D341Med (cell line): Measurements from ENCODE around the gene APOM.

Experiments
- DNase-seq: peaks from one replicate; pipeline ENCODE4 v3.0.0; 2012; ENCODE audit warnings: low spot score

APOM gene

DNA sequence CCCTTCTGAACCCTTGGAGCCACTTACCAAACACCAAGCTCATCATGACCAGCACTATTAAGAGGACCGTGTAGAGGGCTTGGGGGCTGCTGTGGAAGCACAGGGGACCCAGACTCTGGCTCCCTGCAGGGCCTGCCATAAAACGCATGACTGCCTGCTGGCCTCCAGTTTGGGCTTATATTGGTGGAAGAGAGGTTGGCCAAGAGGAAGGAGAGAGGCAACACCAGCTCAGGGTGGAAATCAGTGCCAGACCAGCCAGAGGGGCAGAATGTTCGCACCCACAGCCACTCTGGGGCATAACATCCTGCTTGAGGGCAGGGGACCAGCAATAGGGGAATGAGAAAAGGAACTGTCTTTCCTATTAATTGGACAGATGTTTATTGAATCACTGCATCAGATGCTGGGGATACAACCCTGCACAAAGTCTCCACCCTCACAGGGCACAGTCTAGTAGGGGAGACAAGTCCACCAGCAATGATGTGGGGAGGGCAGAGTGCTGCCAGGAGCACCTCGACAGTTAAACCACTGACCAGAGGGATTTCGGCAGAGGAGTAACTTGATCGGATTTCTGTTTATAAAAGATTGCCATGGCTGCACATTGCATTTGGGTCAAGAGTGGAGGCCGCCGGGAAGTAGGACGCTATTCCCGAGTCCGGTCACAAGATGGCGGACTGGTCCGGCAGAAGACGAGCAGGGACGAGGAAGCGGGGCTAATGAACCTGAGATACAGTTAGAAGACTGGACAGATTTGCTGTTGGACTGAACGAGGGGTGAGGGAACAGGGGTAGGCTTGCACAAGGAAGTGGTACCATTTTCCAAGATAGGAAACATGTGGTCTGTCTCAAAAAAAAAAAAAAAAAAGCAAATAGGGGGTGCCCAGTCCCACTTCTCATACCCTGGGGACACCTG lies 24.8 kb downstream of the APOM start, which contains the start of gene LY6G5C:
Gene LY6G5C (minus strand): TSS at position 842 of the 909 bp plus-strand sequence. CDS start 694 bp downstream, at position 148.
- DNase-seq = peak; percentile 83

- peak; percentile 46 for DNase-seq
These were observed 25.5 kb downstream of the APOM start for GRCh38 chr6:31681135-31681671.

GRCh38 chr6:31683591-31683990 lies 27.9 kb downstream of the APOM start:
- DNase-seq = no peak

- DNase-seq = no peak
These were observed 30.8 kb downstream of the APOM start for GRCh38 chr6:31686483-31686882.

- no peak for DNase-seq
These were observed 31.6 kb downstream of the APOM start for GRCh38 chr6:31687321-31687720.

DNA sequence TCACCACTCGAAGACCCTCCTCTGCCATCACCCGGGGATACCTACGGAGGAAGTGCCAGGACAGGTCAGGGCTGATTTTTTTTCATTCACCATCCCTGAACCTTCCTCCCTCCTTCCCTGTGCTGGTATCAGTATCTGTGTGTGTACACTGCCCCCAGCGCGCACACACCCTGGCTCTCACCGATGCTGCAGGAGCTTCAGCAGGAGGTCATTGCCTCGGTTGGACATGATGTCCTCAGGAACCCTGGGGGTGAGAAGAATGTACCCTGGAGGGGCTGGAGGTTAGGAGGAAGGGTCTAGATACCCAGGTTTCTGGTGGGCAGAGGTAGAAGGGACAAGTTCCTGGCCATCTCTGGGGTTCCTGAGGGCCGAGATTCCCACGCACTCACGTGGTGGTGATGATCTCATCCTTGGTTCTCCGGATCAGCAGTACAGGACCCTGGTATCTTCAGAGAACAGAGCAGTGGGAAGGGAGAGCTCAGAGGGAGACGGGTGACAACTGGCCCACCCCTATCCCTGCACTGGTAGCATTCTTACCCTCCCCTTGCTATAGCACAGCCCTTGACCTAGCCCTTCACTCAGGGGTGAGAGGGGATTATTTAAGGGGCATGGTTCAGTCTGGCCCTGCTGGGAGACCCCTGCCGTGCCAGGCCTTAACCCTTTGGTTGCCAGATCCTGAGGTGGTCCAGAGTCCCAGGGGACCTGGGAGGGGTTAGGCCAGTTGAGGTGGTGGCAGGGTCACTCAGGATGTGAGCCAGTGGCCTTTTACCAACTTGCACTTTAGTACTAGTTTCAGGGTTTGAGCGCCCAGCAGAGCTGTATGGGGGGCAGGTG lies 32.4 kb downstream of the APOM start:
- DNase-seq = no peak

GRCh38 chr6:31689249-31690110 lies 33.8 kb downstream of the APOM start:
- DNase-seq = no peak

DNA sequence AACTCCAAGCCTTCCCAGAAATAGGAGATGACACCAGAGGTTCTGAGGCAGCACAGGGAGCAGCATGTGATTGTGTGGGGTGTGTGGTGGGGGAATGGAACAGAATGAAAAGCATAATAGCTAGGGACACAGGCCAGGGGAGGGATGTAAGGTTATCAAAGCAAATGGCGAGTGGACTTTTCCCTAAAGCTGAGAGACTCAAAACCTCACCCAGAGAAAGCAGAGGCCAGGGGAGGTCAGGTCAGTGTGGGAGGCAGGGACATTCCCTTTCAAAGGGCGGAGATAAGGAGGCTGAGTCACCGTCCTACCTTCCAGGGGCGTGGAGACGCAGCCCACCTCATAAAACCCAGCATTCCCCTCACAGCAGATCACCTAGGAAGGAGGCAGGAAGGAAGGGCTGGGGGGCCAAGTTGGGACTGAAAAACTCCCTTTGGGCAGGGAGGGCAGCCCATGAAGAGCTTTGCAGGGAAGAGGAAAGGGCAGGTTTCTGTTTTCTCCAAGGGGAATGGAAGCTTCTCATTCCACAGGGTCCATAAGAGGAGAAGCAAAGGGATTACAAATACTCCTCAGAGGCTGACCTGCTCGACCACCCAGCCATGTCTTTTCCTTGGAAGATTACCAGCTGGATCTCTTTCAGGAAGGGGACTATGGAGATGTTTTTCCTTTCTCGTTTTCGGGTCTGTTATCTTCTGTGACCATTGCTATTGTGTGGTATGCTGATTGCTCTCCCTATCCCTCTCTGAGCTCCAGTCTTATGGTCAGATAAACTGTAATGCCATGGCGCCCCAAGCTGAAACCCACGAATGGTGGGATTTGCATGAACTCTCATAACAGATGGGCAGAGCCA lies 34.8 kb downstream of the APOM start:
- DNase-seq = no peak

GRCh38 chr6:31691078-31691463 lies 35.4 kb downstream of the APOM start:
- DNase-seq = no peak

DNA sequence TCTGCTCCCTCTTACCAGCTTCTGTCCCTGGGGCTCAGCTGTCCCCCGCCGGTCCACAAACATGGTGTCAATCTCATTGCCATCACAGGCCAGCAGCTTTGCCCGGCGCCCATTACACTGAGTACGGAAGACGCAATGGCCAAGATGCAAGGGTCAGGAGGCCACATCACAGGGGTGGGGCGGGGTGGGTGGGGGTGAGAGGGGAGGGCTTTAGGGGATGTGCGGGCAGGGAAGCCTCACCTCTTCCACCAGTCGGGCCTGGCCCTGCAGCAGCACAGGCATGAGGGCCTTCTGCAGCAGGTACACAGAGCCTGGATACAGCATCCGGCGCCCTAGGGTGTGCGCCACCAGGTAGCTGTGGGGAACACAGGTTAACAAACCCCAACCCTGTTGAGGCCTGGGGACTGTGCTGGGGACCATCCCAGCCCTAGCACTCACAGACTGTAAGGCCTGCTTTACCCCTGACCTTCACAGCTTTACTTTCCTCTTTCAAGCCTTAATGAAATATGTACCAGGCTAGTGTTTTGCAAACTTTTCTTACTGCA lies 35.9 kb downstream of the APOM start:
- DNase-seq = no peak

DNA sequence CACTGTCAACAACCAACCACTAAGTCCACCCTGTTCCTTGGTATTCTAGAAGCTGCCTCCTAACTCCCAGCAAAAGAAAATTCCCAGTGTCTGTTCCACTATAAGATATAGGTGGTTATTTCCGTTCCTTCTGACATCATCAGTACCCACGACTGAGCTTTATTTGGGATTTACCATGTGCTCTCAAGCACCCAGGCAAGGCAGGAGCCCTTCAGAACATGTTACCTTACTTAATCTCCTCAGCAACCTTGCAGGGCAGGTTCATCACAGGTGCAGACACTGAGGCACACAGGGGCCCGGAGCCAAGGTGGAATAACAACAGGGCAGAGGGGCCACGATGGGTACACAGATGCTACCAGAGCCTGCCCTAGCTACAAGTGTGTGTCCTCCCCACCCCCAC lies 36.7 kb downstream of the APOM start:
- no peak for DNase-seq

GRCh38 chr6:31692886-31693285 lies 37.2 kb downstream of the APOM start:
- no peak for DNase-seq

DNA sequence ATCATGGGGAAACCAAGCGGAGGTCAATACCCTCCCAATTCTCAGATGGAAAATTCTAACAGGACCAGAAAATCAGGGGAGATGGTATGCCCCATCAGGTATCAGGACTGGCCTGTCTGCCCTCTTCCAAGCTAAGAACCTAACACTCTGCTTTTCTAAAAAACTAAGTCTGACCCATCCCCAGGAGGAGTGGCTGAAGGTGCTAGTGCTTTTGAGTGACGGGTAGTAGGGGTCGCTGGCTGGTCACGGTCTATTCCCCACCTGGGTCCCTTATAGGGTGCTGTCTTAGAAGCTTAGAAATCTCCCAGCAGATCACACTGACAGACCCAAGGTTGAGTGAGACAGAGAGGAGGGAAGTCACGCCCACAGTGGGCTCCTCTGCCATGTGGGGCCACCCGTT lies 37.8 kb downstream of the APOM start:
- no peak for DNase-seq

DNA sequence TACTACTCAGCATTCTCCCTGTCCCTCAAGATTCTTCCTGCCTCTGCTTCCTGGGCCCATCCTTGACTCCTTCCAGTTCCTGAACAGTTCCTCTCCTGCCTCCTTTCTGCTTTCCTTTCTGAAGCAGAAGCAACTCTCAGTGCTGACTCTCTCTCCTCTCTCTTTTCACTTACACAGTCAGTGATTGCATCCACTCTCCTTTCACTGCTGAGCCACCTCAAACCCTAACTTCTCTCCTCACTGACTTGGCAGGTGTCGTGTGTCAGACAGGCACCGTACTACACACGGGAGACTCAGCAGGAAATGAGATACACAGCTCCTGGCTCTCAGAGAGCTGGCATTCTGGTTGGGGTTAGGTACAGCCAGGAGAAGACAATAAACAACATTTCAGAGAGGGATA lies 41.9 kb downstream of the APOM start:
- DNase-seq = no peak

DNA sequence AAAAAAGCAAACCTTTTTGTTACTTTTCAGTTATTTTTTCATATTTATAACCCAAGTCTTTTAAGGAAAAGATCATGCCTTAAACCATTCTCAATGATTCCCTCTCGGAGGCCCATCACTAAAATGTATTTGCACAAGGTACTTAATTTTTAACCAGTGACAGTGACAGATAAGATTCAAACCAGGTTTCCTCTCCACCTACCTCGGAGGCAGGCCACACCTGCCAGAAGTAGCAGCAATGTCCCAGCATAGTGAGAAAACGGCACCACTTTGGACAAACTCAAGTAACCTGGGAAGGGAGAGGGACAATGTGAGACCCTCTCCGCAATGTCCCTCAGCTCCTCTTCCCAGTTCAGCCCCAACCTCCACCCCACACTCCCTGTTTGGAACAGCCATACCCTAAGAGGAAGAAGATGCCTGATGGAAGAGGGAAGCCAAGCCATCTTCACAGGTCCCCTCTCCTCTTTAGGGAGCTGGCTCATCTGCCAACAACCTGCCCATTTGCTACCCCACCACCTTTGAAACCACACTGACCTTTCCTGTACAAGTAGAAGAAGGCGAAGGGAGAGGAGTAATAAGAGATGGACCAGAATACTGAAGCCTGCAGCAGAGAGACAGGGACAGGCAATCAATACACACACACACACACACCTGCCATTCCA lies 45.2 kb downstream of the APOM start:
- no peak for DNase-seq

- peak; percentile 71 for DNase-seq
These were observed 46.1 kb downstream of the APOM start for GRCh38 chr6:31701666-31702404.

GRCh38 chr6:31702405-31702818 lies 46.7 kb downstream of the APOM start:
- DNase-seq = no peak

- DNase-seq = peak; percentile 99
These were observed 47.4 kb downstream of the APOM start, which contains the start of gene ABHD16A for GRCh38 chr6:31702819-31703716. Gene ABHD16A (minus strand): TSS chr6:31703324. CDS start chr6:31703281, 43 bp downstream.
